ENCODE results near the gene NGLY1.

NGLY1 gene

GRCh38 chr3:25817107-25817506, 33.9 kb upstream of the NGLY1 start:
- Mint-ChIP-seq H3K4me1 (no peaks in the 10 kb centered on the region), H3K9me3 (peaks cover 15% of the 10 kb centered on the region), H3K27me3 (ENCODE audit: low read depth, poor library complexity) (no peaks in the 10 kb centered on the region), H3K27ac (no peak overlapping the region), H3K36me3 (ENCODE audit: low read depth) (no peaks in the 10 kb centered on the region), H3K4me3 (no peak overlapping the region)
- no peak for DNase-seq
- no peak for TF ChIP-seq CTCF (IDR thresholded peaks at IDR 0.05)

- Mint-ChIP-seq H3K27ac (no peak overlapping the region), H3K27me3 (ENCODE audit: low read depth, poor library complexity) (peaks cover 3% of the 10 kb centered on the region), H3K9me3 (peaks cover 15% of the 10 kb centered on the region), H3K4me3 (no peak overlapping the region), H3K4me1 (no peaks in the 10 kb centered on the region), H3K36me3 (ENCODE audit: low read depth) (no peaks in the 10 kb centered on the region)
- TF ChIP-seq CTCF (IDR thresholded peaks at IDR 0.05) = no peak
- DNase-seq = no peak
Observed at GRCh38 chr3:25812644-25813043, 29.4 kb upstream of the NGLY1 start.

GRCh38 chr3:25804676-25805075, 21.4 kb upstream of the NGLY1 start:
- Mint-ChIP-seq H3K9me3 (no peaks in the 10 kb centered on the region), H3K27me3 (ENCODE audit: low read depth, poor library complexity) (peaks cover 6% of the 10 kb centered on the region), H3K4me3 (no peak overlapping the region), H3K27ac (no peak overlapping the region), H3K4me1 (no peaks in the 10 kb centered on the region), H3K36me3 (ENCODE audit: low read depth) (no peaks in the 10 kb centered on the region)
- no peak for TF ChIP-seq CTCF (IDR thresholded peaks at IDR 0.05)
- no peak for DNase-seq

GRCh38 chr3:25803833-25804232, 20.6 kb upstream of the NGLY1 start:
- Mint-ChIP-seq H3K27me3 (ENCODE audit: low read depth, poor library complexity) (peaks cover 6% of the 10 kb centered on the region), H3K9me3 (no peaks in the 10 kb centered on the region), H3K27ac (no peak overlapping the region), H3K4me1 (no peaks in the 10 kb centered on the region), H3K36me3 (ENCODE audit: low read depth) (no peaks in the 10 kb centered on the region), H3K4me3 (no peak overlapping the region)
- TF ChIP-seq CTCF (IDR thresholded peaks at IDR 0.05) = no peak
- no peak for DNase-seq

- Mint-ChIP-seq H3K27ac (no peak overlapping the region), H3K27me3 (ENCODE audit: low read depth, poor library complexity) (peaks cover 3% of the 10 kb centered on the region), H3K36me3 (ENCODE audit: low read depth) (no peaks in the 10 kb centered on the region), H3K4me1 (no peaks in the 10 kb centered on the region), H3K9me3 (no peaks in the 10 kb centered on the region), H3K4me3 (no peak overlapping the region)
- DNase-seq = no peak
- no peak for TF ChIP-seq CTCF (IDR thresholded peaks at IDR 0.05)
Observed at GRCh38 chr3:25801786-25802185, 18.5 kb upstream of the NGLY1 start.

- no peaks in the 10 kb centered on the region for H3K27me3 Mint-ChIP-seq (ENCODE audit: low read depth, poor library complexity)
- no peak for TF ChIP-seq CTCF (IDR thresholded peaks at IDR 0.05)
- peak; percentile 79 for DNase-seq
- H3K4me3 Mint-ChIP-seq = peak within 1 kb of the TSS; percentile 91
- H3K36me3 Mint-ChIP-seq (ENCODE audit: low read depth) = peaks cover 31% of the 10 kb centered on the region
- H3K27ac Mint-ChIP-seq = peak within 1 kb of the TSS; percentile 97
- no peaks in the 10 kb centered on the region for H3K9me3 Mint-ChIP-seq
- peaks cover 32% of the 10 kb centered on the region for H3K4me1 Mint-ChIP-seq
Observed at GRCh38 chr3:25789596-25790556, 6.6 kb upstream of the NGLY1 start, which contains the start of gene OXSM. TSS of gene OXSM (plus strand) at chr3:25790090. CDS start at chr3:25791021, 931 bp downstream.
